Activated naive CD4-positive, alpha-beta T cell treated with anti-CD3 and anti-CD28 coated beads for 36 hours (primary cell): ENCODE data around the gene CCDC88C. TPM values are rescaled to one million over a fixed set of nuclear protein-coding genes. Genes with fewer than 3 reads are reported as not detected.
A peak's percentile ranks its signal among the peaks of the same experiment; 100 is the strongest.
"Not testable (repeated sequence)": the region's sequence is repeated elsewhere in the genome, so short reads cannot be mapped to it uniquely, and the experiment has no call there.

Source experiments
- CTCF ChIA-PET: fragments of 350-600 bp; sonication (Branson Sonifier 250); formaldehyde crosslinking; loops from one replicate; lab custom pipeline; 2021; ENCODE audit warnings: antibody characterized with exemption; lab: Charles Lee
- DNase-seq: peaks from one replicate; pipeline ENCODE4 v3.0.0-alpha.2; 2020
- H3K27ac Mint-ChIP-seq: one replicate; pipeline ENCODE4 v1.8.0; 2021; ENCODE audit warnings: mild to moderate bottlenecking, mixed read lengths
- H3K27me3 Mint-ChIP-seq: one replicate; pipeline ENCODE4 v1.8.0; 2021; ENCODE audit warnings: low read depth, mixed read lengths
- H3K36me3 Mint-ChIP-seq: one replicate; pipeline ENCODE4 v1.8.0; 2021; ENCODE audit warnings: low read depth, mixed read lengths
- H3K4me1 Mint-ChIP-seq: one replicate; pipeline ENCODE4 v1.8.0; 2021; ENCODE audit warnings: low read depth, mixed read lengths
- H3K4me3 Mint-ChIP-seq: one replicate; pipeline ENCODE4 v1.8.0; 2021; ENCODE audit warnings: mild to moderate bottlenecking, moderate library complexity, mixed read lengths
- H3K9me3 Mint-ChIP-seq: one replicate; pipeline ENCODE4 v1.8.0; 2021; ENCODE audit warnings: mixed read lengths
- intact Hi-C: fragments of 100-400 bp; cut with micrococcal nuclease; formaldehyde crosslinking; loops from one replicate; pipeline ENCODE4 v1.15.1; 2023
- total RNA-seq, 2 experiments: library from RNA; stranded (reverse); gene quantifications; one replicate each; pipeline ENCODE4 v1.2.3, GENCODE V29; 2021

The CCDC88C gene
- total RNA-seq, 2 experiments from 2014 or later = 76.0 to 83.3 TPM

GRCh38 chr14:91271639-91272038 lies 146.0 kb downstream of the CCDC88C start:
- Mint-ChIP-seq H3K36me3 (peaks cover 16% of the 10 kb centered on the region), H3K9me3 (no peaks in the 10 kb centered on the region), H3K27me3 (no peaks in the 10 kb centered on the region), H3K4me3 (no peak overlapping the region), H3K27ac (no peak overlapping the region), H3K4me1 (peaks cover 9% of the 10 kb centered on the region)
- CTCF ChIA-PET = no interaction called here
- no peak for DNase-seq
- intact Hi-C loops = no loop called here

GRCh38 chr14:91270619-91271018 lies 147.0 kb downstream of the CCDC88C start:
- H3K4me3 Mint-ChIP-seq = no peak overlapping the region
- intact Hi-C loops = no loop called here
- H3K36me3 Mint-ChIP-seq = peaks cover 11% of the 10 kb centered on the region
- CTCF ChIA-PET = interaction anchor here (3.2 kb wide), 1 partner anchor 93 kb away, joined by 11 read pairs; no protein-coding TSS in a partner anchor
- DNase-seq = no peak
- no peaks in the 10 kb centered on the region for H3K27me3 Mint-ChIP-seq
- no peaks in the 10 kb centered on the region for H3K9me3 Mint-ChIP-seq
- H3K27ac Mint-ChIP-seq = no peak overlapping the region
- H3K4me1 Mint-ChIP-seq = peaks cover 14% of the 10 kb centered on the region

- H3K9me3 Mint-ChIP-seq = no peaks in the 10 kb centered on the region
- intact Hi-C loops = no loop called here
- no peak overlapping the region for H3K27ac Mint-ChIP-seq
- DNase-seq = no peak
- H3K27me3 Mint-ChIP-seq = no peaks in the 10 kb centered on the region
- CTCF ChIA-PET = interaction anchor here (3.2 kb wide), 1 partner anchor 93 kb away, joined by 11 read pairs; no protein-coding TSS in a partner anchor
- H3K36me3 Mint-ChIP-seq = peaks cover 11% of the 10 kb centered on the region
- H3K4me1 Mint-ChIP-seq = peaks cover 18% of the 10 kb centered on the region
- H3K4me3 Mint-ChIP-seq = no peak overlapping the region
These were observed 147.4 kb downstream of the CCDC88C start for GRCh38 chr14:91270188-91270587.

GRCh38 chr14:91269076-91269991 lies 148.3 kb downstream of the CCDC88C start:
- no peak overlapping the region for H3K4me3 Mint-ChIP-seq
- intact Hi-C loops = no loop called here
- peaks cover 22% of the 10 kb centered on the region for H3K4me1 Mint-ChIP-seq
- H3K36me3 Mint-ChIP-seq = peaks cover 6% of the 10 kb centered on the region
- H3K27me3 Mint-ChIP-seq = no peaks in the 10 kb centered on the region
- CTCF ChIA-PET = interaction anchor here (0.7 to 3.2 kb wide), 4 partner anchors 15 to 130 kb away, joined by 3 to 11 read pairs (median 4); no protein-coding TSS in a partner anchor
- H3K27ac Mint-ChIP-seq = no peak overlapping the region
- no peak for DNase-seq
- H3K9me3 Mint-ChIP-seq = no peaks in the 10 kb centered on the region

GRCh38 chr14:91267965-91268437 lies 149.6 kb downstream of the CCDC88C start:
- H3K27ac Mint-ChIP-seq = no peak overlapping the region
- intact Hi-C loops = no loop called here
- H3K4me1 Mint-ChIP-seq = peaks cover 35% of the 10 kb centered on the region
- H3K9me3 Mint-ChIP-seq = no peaks in the 10 kb centered on the region
- H3K4me3 Mint-ChIP-seq = no peak overlapping the region
- CTCF ChIA-PET = interaction anchor here (0.7 to 3.2 kb wide), 3 partner anchors 90 to 95 kb away, joined by 4 to 11 read pairs (median 10); no protein-coding TSS in a partner anchor
- H3K36me3 Mint-ChIP-seq = peaks cover 6% of the 10 kb centered on the region
- no peaks in the 10 kb centered on the region for H3K27me3 Mint-ChIP-seq
- DNase-seq = no peak

- H3K4me3 Mint-ChIP-seq, H3K36me3 Mint-ChIP-seq, H3K9me3 Mint-ChIP-seq, H3K27ac Mint-ChIP-seq, H3K27me3 Mint-ChIP-seq, intact Hi-C loops, DNase-seq: not testable (repeated sequence)
- CTCF ChIA-PET = interaction anchor here (0.6 to 1.8 kb wide), 4 partner anchors 79 to 993 kb away, joined by 3 to 10 read pairs (median 4); no protein-coding TSS in a partner anchor
- H3K4me1 Mint-ChIP-seq = peaks cover 43% of the 10 kb centered on the region
These were observed 151.3 kb downstream of the CCDC88C start for GRCh38 chr14:91266276-91266675.

GRCh38 chr14:91265404-91265803 lies 152.2 kb downstream of the CCDC88C start:
- intact Hi-C loops = loop anchor here (1.0 kb wide), 1 partner anchor 88 kb away; no protein-coding TSS in a partner anchor
- CTCF ChIA-PET = no interaction called here
- Mint-ChIP-seq H3K4me3 (no peak overlapping the region), H3K4me1 (peaks cover 50% of the 10 kb centered on the region), H3K27ac (no peak overlapping the region), H3K36me3 (no peaks in the 10 kb centered on the region), H3K9me3 (no peaks in the 10 kb centered on the region), H3K27me3 (no peaks in the 10 kb centered on the region)
- no peak for DNase-seq

GRCh38 chr14:91264151-91265150 lies 153.2 kb downstream of the CCDC88C start:
- peaks cover 50% of the 10 kb centered on the region for H3K4me1 Mint-ChIP-seq
- no peaks in the 10 kb centered on the region for H3K27me3 Mint-ChIP-seq
- H3K27ac Mint-ChIP-seq = no peak overlapping the region
- peak overlapping the region; percentile 51 for H3K4me3 Mint-ChIP-seq
- DNase-seq = no peak
- H3K9me3 Mint-ChIP-seq = no peaks in the 10 kb centered on the region
- H3K36me3 Mint-ChIP-seq = no peaks in the 10 kb centered on the region
- intact Hi-C loops = loop anchor here (1.0 to 5.0 kb wide), 2 partner anchors 37 to 87 kb away; no protein-coding TSS in a partner anchor
- CTCF ChIA-PET = interaction anchor here (0.8 to 1.3 kb wide), 2 partner anchors 87 to 199 kb away, joined by 3 to 4 read pairs; no protein-coding TSS in a partner anchor

GRCh38 chr14:91263329-91263728 lies 154.3 kb downstream of the CCDC88C start:
- intact Hi-C loops = loop anchor here (5.0 kb wide), 1 partner anchor 36 kb away; no protein-coding TSS in a partner anchor
- no peaks in the 10 kb centered on the region for H3K27me3 Mint-ChIP-seq
- H3K27ac Mint-ChIP-seq = no peak overlapping the region
- H3K36me3 Mint-ChIP-seq = no peaks in the 10 kb centered on the region
- CTCF ChIA-PET = interaction anchor here (1.0 to 1.3 kb wide), 2 partner anchors 86 kb away, joined by 3 to 4 read pairs; no protein-coding TSS in a partner anchor
- no peak overlapping the region for H3K4me3 Mint-ChIP-seq
- H3K9me3 Mint-ChIP-seq = no peaks in the 10 kb centered on the region
- peak; percentile 18 for DNase-seq
- H3K4me1 Mint-ChIP-seq = peaks cover 52% of the 10 kb centered on the region

- Mint-ChIP-seq H3K27ac (no peak overlapping the region), H3K4me1 (peaks cover 58% of the 10 kb centered on the region)
- CTCF ChIA-PET = interaction anchor here (0.7 to 1.0 kb wide), 4 partner anchors 13 to 154 kb away, joined by 3 to 4 read pairs (median 4); no protein-coding TSS in a partner anchor
These were observed 155.6 kb downstream of the CCDC88C start for GRCh38 chr14:91261986-91262549.

GRCh38 chr14:91261115-91261514 lies 156.5 kb downstream of the CCDC88C start:
- H3K27ac Mint-ChIP-seq = no peak overlapping the region
- no peak overlapping the region for H3K4me3 Mint-ChIP-seq
- peak; percentile 61 for DNase-seq

More at GRCh38 chr14:91261986-91262549, 155.6 kb downstream of the CCDC88C start:
- Mint-ChIP-seq H3K9me3 (no peaks in the 10 kb centered on the region), H3K4me3 (no peak overlapping the region), H3K36me3 (no peaks in the 10 kb centered on the region), H3K27me3 (no peaks in the 10 kb centered on the region)
- intact Hi-C loops = loop anchor here (5.0 kb wide), 1 partner anchor 35 kb away; no protein-coding TSS in a partner anchor
- no peak for DNase-seq

More at GRCh38 chr14:91261115-91261514, 156.5 kb downstream of the CCDC88C start:
- H3K9me3 Mint-ChIP-seq = no peaks in the 10 kb centered on the region
- intact Hi-C loops = loop anchor here (5.0 kb wide), 1 partner anchor 34 kb away; no protein-coding TSS in a partner anchor
- H3K27me3 Mint-ChIP-seq = no peaks in the 10 kb centered on the region
- CTCF ChIA-PET = interaction anchor here (0.6 to 1.0 kb wide), 3 partner anchors 14 to 155 kb away, joined by 3 to 4 read pairs (median 3); no protein-coding TSS in a partner anchor
- H3K36me3 Mint-ChIP-seq = no peaks in the 10 kb centered on the region
- peaks cover 57% of the 10 kb centered on the region for H3K4me1 Mint-ChIP-seq
